HG03066 (cell line): Measurements from ENCODE around the gene ACACA.

Source experiments
- ATAC-seq: cut with Tn5 transposase; IDR thresholded peaks from one replicate; pipeline ENCODE4 v1.9.1; 2021; ENCODE audit warnings: low read depth; ENCODE audit not compliant: unreplicated experiment

The ACACA gene

GRCh38 chr17:37299257-37299980 lies 107.2 kb downstream of the ACACA start:
- ATAC-seq = no peak

GRCh38 chr17:37295888-37296287 lies 110.7 kb downstream of the ACACA start:
- no peak for ATAC-seq

DNA sequence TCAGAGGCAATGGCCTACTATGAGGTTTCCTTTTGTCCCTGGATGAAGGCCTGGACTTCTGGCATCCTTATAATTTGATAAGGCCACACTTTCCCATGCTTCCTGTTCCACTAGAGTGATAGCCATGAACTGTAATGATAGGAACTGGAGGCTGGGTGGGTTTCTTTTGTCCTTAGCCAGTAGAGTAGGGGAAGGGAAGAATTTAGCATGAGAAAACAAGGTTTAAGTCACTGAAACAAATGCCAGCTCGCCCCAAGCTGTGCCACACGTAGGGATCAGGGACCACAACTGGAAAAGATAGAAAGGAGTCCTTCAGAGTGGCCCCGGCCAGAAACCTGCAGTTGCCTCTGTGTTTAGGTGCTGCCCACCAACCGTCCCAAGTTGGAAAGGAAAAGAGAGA lies 111.7 kb downstream of the ACACA start:
- ATAC-seq = no peak

DNA sequence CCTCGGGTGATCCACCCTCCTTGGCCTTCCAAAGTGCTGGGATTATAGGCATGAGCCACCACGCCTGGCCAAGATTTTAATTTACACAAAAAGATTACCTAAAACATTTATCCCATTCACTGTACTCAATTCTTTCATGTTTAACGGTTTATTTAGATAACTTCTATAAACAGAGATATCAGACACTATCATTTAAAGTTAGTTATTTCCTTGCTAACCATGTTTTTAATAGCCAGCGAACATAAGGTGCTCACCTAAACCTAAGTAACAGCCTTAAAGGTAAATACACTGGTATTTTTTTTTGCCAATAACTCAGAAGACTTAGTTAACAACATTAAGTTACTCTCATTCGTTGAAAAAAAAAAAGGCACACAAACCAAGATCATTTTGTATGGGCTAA lies 112.9 kb downstream of the ACACA start:
- no peak for ATAC-seq

DNA sequence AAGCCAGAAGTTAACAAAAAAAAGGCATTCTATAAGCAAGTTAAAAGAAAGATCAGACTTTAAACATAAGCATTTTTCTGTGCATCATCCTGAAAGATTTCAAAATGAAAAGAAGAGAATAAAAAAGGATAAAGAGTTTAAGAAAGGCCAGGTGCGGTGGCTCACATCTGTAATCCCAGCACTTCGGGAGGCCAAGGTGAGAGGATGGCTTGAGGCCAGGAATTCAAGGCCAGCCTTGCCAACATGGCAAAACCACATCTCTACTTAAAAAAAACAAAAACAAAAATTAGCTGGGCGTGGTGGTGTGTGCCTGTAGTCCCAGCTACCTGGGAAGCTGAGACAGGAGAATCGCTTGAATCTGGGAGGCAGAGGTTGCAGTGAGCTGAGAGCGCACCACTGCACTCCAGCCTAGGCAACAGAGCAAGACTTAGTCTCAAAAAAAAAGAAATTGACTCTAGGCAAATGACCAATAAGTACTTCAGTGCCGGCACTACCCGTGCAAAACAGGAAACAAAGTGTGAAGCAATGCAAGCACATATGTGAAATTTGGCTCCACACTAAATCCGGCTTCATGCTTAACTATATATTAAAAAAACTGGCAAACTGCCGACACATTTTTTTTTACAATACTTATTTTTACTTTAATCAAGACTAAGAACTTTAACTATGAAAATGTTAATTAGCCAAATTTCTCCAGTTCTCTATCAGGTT lies 114.1 kb downstream of the ACACA start:
- no peak for ATAC-seq

DNA sequence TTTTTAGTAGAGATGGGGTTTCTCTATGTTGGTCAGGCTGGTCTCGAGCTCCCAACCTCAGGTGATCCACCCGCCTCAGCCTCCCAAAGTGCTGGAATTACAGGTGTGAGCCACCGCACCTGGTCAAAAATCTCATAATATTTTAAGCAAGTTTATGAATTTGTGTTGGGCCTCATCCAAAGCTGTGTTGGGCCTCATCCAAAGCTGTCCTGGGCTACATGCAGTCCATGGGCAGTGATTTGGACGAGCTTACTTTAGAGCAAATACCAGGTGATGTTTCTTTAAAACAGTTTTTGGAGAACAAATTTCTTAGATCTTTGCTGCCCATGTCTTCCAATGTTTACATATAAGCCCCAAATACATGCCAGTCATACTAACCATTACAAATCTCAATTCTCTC lies 115.3 kb downstream of the ACACA start:
- ATAC-seq = no peak

- no peak for ATAC-seq
Observed at GRCh38 chr17:37286430-37286829, 120.2 kb downstream of the ACACA start.

GRCh38 chr17:37284191-37284590 lies 122.4 kb downstream of the ACACA start:
- no peak for ATAC-seq

DNA sequence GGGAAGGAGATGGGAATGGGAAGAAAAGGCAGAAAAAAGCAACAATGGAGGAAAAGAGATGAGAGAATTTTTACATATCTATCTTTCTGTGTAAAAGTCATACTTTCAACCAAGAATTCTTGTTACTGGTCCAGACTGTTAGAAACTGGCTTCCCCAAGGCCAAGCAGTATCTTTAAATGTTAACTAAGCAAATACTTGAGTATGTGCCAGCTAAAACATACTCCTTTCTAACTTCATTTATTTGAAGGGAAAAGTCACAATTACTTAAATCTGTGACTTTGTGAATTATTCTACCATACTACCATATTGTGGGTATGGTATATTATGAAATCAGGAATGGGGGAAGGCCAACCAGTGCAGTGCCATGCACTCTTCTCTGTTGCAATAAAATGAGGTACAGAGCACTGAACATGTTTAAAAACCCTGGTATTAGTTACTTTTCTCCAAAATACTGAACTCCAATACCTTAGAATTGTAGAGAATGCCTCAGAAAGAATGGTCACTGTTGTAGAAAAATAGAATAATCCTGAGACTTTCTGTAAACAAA lies 123.1 kb downstream of the ACACA start:
- no peak for ATAC-seq

- no peak for ATAC-seq
Observed at GRCh38 chr17:37280841-37281240, 125.8 kb downstream of the ACACA start.

DNA sequence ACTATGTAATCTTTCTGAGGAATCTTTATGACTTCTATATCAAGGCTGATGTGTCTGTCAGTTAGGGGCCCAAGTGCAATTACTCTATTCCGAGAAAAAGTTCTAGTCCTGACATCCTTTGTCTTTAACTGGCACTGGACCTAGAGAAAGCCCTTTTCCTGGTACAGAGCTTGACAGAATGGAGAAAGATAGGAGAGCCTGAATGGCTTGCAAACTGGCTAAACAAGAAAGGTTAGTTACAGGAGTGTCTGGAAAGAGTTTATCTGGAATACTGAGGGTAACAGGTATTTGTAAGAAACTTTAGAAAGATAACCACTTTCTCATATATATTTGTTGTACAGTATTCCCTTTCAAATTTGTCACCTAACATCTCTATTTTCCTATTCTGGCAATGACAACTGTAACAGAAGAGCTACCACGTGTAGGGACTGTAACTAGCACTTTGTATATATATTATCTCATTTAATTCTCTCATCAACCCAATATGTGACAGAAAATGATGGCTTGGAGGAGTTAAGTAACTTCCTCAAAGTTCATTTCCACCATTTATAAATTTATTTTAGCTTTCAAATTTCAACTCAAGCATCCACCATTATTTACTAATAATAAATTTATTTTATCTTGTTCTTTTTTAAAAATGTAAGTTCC lies 128.3 kb downstream of the ACACA start:
- no peak for ATAC-seq

GRCh38 chr17:37276475-37276874 lies 130.2 kb downstream of the ACACA start:
- no peak for ATAC-seq

- no peak for ATAC-seq
Observed at GRCh38 chr17:37274461-37274860, 132.2 kb downstream of the ACACA start.

- no peak for ATAC-seq
Observed at GRCh38 chr17:37273409-37274051, 133.1 kb downstream of the ACACA start.

DNA sequence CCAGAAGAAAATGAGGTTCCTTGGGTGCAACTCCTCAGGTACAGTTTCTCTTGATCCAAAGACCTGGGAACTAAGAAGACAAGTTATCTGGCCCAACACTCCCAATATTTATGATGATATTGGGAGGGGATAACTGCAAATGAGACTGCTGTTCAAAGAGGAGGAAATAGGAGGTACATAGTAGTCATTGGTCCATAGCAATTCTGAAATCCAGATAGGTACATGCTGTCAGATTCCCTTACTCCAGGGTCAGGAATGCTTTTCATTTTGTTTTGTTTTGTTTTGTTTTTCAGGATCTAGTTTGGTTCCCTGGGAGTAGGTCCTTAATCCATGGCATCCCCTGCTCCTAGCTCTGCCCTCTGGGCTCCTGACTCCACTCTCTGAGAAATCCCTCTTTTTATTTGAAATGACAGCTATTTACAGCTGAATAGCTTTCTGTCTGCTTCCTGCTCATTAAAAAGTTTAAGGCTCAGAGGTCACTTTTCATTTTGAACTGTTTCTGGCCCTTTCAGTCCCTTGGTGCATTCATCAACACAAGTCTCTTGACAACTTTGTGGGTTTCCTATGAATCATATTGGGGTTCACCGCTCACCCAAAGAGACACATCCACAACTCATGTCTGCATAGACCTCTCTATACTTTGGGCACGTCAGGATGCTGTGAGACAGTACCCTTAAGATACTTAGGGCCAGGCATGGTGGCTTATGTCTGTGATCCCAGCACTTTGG lies 141.0 kb downstream of the ACACA start:
- no peak for ATAC-seq

GRCh38 chr17:37261286-37261685 lies 145.3 kb downstream of the ACACA start:
- no peak for ATAC-seq

- ATAC-seq = no peak
Observed at GRCh38 chr17:37259030-37259735, 147.5 kb downstream of the ACACA start.

DNA sequence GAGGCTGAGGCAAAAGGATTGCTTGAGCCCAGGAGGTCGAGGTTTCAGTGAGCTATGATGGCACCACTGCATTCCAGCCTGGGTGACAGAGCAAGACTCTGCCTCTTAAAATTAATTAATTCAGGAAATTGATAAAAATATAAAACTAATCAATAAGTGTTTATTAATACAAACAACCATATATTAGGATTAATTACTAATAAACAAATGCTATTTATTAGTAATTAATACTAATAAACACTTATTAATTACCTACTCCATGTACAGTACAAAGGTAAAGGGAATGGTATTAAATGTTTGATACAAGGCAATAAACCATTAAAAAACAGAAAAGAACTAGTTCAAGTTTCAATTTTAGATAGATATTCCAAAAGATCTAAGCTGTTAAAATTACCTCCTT lies 150.0 kb downstream of the ACACA start:
- ATAC-seq = no peak

GRCh38 chr17:37255432-37255831 lies 151.2 kb downstream of the ACACA start:
- no peak for ATAC-seq

- no peak for ATAC-seq
Observed at GRCh38 chr17:37247825-37248224, 158.8 kb downstream of the ACACA start.
